ENCODE results near the gene WNT7B.

The WNT7B gene

DNA sequence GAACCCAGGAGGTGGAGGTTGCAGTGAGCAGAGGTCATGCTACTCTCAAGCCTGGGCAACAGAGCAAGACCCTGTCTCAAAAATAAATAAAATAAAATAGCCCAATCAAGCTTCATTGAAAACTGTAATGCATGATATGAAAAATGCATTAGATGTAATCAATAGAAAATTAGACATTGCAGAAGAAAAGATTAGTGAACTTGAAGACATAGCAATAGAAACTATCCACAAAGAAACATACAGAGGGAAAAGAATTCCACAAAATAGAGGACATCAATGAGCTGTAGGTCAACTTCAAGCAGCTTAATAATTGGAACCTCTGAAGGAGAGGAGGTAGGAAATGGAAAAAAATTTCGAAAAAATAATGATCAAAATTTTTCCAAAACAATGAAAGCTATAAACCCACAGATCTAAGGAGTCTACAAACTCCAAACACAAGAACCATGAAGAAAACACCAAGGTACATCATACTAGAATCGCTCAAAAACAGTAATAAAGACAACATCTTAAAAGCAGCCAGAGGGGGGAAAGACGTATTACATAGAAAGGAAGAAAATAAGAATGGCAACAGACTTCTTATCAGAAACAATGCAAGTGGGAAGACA is 104.2 kb downstream of the WNT7B start:
- H4K20me1 ChIP-seq = peaks cover 40% of the 10 kb centered on the region
- H3K27ac ChIP-seq = no peak overlapping the region
- no peak overlapping the region for H3K4me2 ChIP-seq
- H3K9me3 ChIP-seq = peaks cover 15% of the 10 kb centered on the region
- no peak overlapping the region for H3K4me3 ChIP-seq
- TF ChIP-seq Cebpa-rat (IDR thresholded peaks at IDR 0.05) = no peak
- peaks cover 19% of the 10 kb centered on the region for H3K4me1 ChIP-seq
- H3K9ac ChIP-seq = no peak overlapping the region
- peaks cover 49% of the 10 kb centered on the region for H3K27me3 ChIP-seq
- no peaks in the 10 kb centered on the region for H3K36me3 ChIP-seq

DNA sequence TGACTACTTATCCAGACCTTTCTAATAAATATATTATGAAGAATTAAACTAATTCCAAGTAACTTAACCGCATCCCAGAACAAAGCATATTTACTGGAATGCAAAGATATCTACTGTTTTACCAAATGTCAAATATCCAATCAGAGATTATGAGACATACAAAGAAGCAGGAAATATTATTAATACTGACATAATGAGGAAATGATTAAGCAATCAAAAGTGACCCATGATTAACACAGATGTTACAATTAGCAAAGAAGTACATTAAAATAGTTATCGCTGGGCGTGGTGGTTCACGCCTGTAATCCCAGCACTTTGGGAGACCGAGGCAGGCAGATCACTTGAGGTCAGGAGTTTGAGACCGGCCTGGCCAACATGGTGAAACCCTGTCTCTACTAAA is 105.2 kb downstream of the WNT7B start:
- peaks cover 15% of the 10 kb centered on the region for H3K9me3 ChIP-seq

More for the DNA sequence above, 105.2 kb downstream of the WNT7B start:
- H3K36me3 ChIP-seq = no peaks in the 10 kb centered on the region
- H3K4me1 ChIP-seq = peaks cover 16% of the 10 kb centered on the region
- no peak for TF ChIP-seq Cebpa-rat (IDR thresholded peaks at IDR 0.05)
- H3K9ac ChIP-seq = no peak overlapping the region
- H3K4me3 ChIP-seq = no peak overlapping the region
- no peak overlapping the region for H3K27ac ChIP-seq
- H3K4me2 ChIP-seq = no peak overlapping the region
- peaks cover 50% of the 10 kb centered on the region for H3K27me3 ChIP-seq
- H4K20me1 ChIP-seq = peaks cover 40% of the 10 kb centered on the region

Measured in BLaER1 (cell line).